ENCODE data around the gene GRM2. TPM values are rescaled to one million over a fixed set of nuclear protein-coding genes. Genes with fewer than 3 reads are reported as not detected.

GRM2 gene
- total RNA-seq, 1 donor from 2014 or later = 134 TPM

- DNase-seq = no peak
- no peaks in the 10 kb centered on the region for H3K36me3 Mint-ChIP-seq (ENCODE audit: unreplicated experiment)
- peaks cover 20% of the 10 kb centered on the region for H3K4me1 Mint-ChIP-seq (ENCODE audit: low read depth, unreplicated experiment)
- no peak overlapping the region for H3K27ac Mint-ChIP-seq (ENCODE audit: unreplicated experiment)
- peaks cover 3% of the 10 kb centered on the region for H3K27me3 Mint-ChIP-seq (ENCODE audit: unreplicated experiment)
- H3K4me3 Mint-ChIP-seq (ENCODE audit: unreplicated experiment) = no peak overlapping the region
- TF ChIP-seq, protein P1, sequence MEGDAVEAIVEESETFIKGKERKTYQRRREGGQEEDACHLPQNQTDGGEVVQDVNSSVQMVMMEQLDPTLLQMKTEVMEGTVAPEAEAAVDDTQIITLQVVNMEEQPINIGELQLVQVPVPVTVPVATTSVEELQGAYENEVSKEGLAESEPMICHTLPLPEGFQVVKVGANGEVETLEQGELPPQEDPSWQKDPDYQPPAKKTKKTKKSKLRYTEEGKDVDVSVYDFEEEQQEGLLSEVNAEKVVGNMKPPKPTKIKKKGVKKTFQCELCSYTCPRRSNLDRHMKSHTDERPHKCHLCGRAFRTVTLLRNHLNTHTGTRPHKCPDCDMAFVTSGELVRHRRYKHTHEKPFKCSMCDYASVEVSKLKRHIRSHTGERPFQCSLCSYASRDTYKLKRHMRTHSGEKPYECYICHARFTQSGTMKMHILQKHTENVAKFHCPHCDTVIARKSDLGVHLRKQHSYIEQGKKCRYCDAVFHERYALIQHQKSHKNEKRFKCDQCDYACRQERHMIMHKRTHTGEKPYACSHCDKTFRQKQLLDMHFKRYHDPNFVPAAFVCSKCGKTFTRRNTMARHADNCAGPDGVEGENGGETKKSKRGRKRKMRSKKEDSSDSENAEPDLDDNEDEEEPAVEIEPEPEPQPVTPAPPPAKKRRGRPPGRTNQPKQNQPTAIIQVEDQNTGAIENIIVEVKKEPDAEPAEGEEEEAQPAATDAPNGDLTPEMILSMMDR (IDR thresholded peaks at IDR 0.05; ENCODE audit: partially characterized antibody, unreplicated experiment) = no peak
- H3K9me3 Mint-ChIP-seq (ENCODE audit: unreplicated experiment) = peaks cover 7% of the 10 kb centered on the region
These were observed 26.1 kb upstream of the GRM2 start for GRCh38 chr3:51680663-51681230.

- no peaks in the 10 kb centered on the region for H3K36me3 Mint-ChIP-seq (ENCODE audit: unreplicated experiment)
- H3K4me1 Mint-ChIP-seq (ENCODE audit: low read depth, unreplicated experiment) = peaks cover 27% of the 10 kb centered on the region
- TF ChIP-seq, protein P1 (IDR thresholded peaks at IDR 0.05; ENCODE audit: partially characterized antibody, unreplicated experiment) = no peak
- H3K27me3 Mint-ChIP-seq (ENCODE audit: unreplicated experiment) = peaks cover 2% of the 10 kb centered on the region
- no peak for DNase-seq
- H3K27ac Mint-ChIP-seq (ENCODE audit: unreplicated experiment) = no peak overlapping the region
- peaks cover 14% of the 10 kb centered on the region for H3K9me3 Mint-ChIP-seq (ENCODE audit: unreplicated experiment)
- H3K4me3 Mint-ChIP-seq (ENCODE audit: unreplicated experiment) = no peak overlapping the region
These were observed 25.4 kb upstream of the GRM2 start for GRCh38 chr3:51681453-51681852.

GRCh38 chr3:51682079-51682478 lies 24.8 kb upstream of the GRM2 start:
- H3K9me3 Mint-ChIP-seq (ENCODE audit: unreplicated experiment) = peaks cover 14% of the 10 kb centered on the region
- peak overlapping the region; percentile 20 for H3K27ac Mint-ChIP-seq (ENCODE audit: unreplicated experiment)
- no peaks in the 10 kb centered on the region for H3K36me3 Mint-ChIP-seq (ENCODE audit: unreplicated experiment)
- peaks cover 2% of the 10 kb centered on the region for H3K27me3 Mint-ChIP-seq (ENCODE audit: unreplicated experiment)
- TF ChIP-seq, protein P1 (IDR thresholded peaks at IDR 0.05; ENCODE audit: partially characterized antibody, unreplicated experiment) = peak; percentile 73
- no peak overlapping the region for H3K4me3 Mint-ChIP-seq (ENCODE audit: unreplicated experiment)
- peaks cover 32% of the 10 kb centered on the region for H3K4me1 Mint-ChIP-seq (ENCODE audit: low read depth, unreplicated experiment)
- DNase-seq = peak; percentile 51

DNA sequence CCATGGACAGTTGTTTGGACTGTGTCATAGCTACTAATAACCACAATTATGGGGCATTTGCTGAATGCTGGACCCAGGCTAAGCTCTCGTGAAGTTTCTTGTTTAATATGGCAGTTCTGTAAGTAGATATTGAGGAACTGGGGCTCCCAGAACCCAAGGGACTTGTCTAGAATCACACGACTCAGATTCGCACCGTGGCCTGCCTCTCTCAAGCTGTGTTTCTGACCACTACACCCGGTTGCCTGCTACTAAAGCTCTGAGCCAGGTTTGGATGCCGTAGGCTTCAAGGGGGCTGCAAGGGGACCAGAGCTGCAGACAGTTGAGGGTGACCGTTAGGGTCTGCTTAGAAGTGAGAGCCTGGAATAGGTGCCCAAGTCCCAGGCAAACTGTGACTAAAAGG lies 24.3 kb upstream of the GRM2 start:
- Mint-ChIP-seq H3K4me3 (ENCODE audit: unreplicated experiment) (no peak overlapping the region), H3K27ac (ENCODE audit: unreplicated experiment) (no peak overlapping the region), H3K4me1 (ENCODE audit: low read depth, unreplicated experiment) (peaks cover 37% of the 10 kb centered on the region), H3K36me3 (ENCODE audit: unreplicated experiment) (no peaks in the 10 kb centered on the region), H3K27me3 (ENCODE audit: unreplicated experiment) (peaks cover 2% of the 10 kb centered on the region), H3K9me3 (ENCODE audit: unreplicated experiment) (peaks cover 14% of the 10 kb centered on the region)
- TF ChIP-seq, protein P1 (IDR thresholded peaks at IDR 0.05; ENCODE audit: partially characterized antibody, unreplicated experiment) = no peak
- no peak for DNase-seq

DNA sequence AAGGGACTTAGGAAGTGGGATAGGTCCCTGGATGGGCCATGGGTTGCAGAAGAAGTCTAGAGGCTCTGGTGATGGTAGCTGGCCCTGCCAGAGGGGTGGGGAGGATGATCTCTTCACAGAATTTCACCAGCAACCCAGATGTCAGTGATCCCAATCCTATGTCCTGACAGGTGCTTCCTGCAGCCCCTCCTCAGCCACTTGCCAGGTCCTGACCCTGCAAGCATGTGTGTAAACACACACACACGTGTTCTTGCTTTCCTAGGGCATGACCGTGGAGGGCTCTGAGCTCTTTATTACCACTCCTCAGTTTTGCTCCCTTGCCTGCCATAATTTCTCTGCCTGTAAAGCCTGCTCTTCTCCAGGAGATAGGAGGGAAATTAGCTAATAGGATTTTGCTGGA lies 23.3 kb upstream of the GRM2 start:
- peaks cover 44% of the 10 kb centered on the region for H3K4me1 Mint-ChIP-seq (ENCODE audit: low read depth, unreplicated experiment)
- peaks cover 2% of the 10 kb centered on the region for H3K27me3 Mint-ChIP-seq (ENCODE audit: unreplicated experiment)
- TF ChIP-seq, protein P1 (IDR thresholded peaks at IDR 0.05; ENCODE audit: partially characterized antibody, unreplicated experiment) = no peak
- no peaks in the 10 kb centered on the region for H3K36me3 Mint-ChIP-seq (ENCODE audit: unreplicated experiment)
- peaks cover 16% of the 10 kb centered on the region for H3K9me3 Mint-ChIP-seq (ENCODE audit: unreplicated experiment)
- no peak overlapping the region for H3K4me3 Mint-ChIP-seq (ENCODE audit: unreplicated experiment)
- no peak for DNase-seq
- no peak overlapping the region for H3K27ac Mint-ChIP-seq (ENCODE audit: unreplicated experiment)
